ENCODE measurements around the gene CENPP. TPM values are rescaled to one million over a fixed set of nuclear protein-coding genes. Genes with fewer than 3 reads are reported as not detected.

CENPP gene
- total and polyA plus RNA-seq, 4 donors: 0.62 to 8.7 (median 1.3) TPM

DNA sequence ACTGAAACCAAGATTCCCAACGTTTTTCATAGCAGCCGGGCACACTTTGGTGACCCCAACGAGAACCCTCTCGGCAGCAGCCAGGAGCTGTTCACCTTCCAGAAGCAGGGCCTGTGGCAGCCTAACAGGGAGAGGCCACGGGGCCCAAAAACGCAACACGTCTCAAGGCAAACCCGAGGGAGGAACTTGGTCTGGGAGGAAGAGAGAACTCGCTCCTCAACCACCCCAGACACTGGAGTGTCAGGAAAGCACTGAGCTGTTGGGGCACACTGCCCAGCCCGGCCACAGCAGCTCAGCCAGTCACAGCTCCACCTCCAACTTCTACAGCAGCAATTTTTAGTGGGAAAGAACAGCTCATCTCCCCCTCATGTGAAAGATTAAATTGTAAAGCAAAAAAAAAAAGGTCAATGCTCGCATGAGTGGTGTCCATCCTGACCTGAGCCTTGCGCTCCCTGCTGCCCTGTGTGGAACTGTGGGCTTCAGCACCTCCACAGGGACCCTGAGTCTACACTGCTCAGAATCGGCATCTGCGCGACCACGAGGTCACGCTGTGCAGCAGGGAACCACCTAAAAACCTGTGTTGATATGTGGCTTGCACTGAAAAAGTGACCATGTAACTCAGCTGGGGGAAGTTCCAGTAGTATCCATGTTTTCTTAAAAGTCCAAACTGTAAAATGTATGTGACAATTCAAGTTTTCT is 289.2 kb downstream of the CENPP start:
- Histone ChIP-seq H3K27me3 (ENCODE audit: control insufficient read depth in 4 of 4, insufficient read depth in 4 of 4, low read length in 3 of 4) (no peaks in the 10 kb centered on the region), H3K4me3 (ENCODE audit: low read depth in 1 of 3, low read length in 3 of 3) (no peak overlapping the region), H3K9me3 (ENCODE audit: control insufficient read depth in 4 of 4, low read length in 3 of 4) (no peaks in the 10 kb centered on the region), H3K36me3 (ENCODE audit: control insufficient read depth in 4 of 4, insufficient read depth in 3 of 4, low read depth in 1 of 4, low read length in 3 of 4) (peaks cover 3 to 8% (median 4%) of the 10 kb centered on the region in 4 donors), H3K27ac (ENCODE audit: low read depth in 1 of 2, low read length in 2 of 2) (no peak overlapping the region), H3K4me1 (ENCODE audit: control insufficient read depth in 4 of 4, insufficient read depth in 4 of 4, low read length in 3 of 4) (peaks cover 5 to 37% (median 31%) of the 10 kb centered on the region in 4 donors), H3K9ac (ENCODE audit: low read depth in 1 of 2, low read length in 2 of 2) (no peak overlapping the region)
- whole genome bisulfite sequencing: 89% methylated on average over 17 of the region's 17 CpGs
- TF ChIP-seq GABPA (IDR thresholded peaks at IDR 0.05 in 1 of 2, conservative IDR thresholded peaks at IDR 0.05 in 1 of 2) (no peak), FOXA1 (IDR thresholded peaks at IDR 0.05) (no peak), MAX (IDR thresholded peaks at IDR 0.05) (no peak), CTCF (IDR thresholded peaks at IDR 0.05; ENCODE audit: low read depth, low read length, missing input control) (no peak), SP1 (IDR thresholded peaks at IDR 0.05) (no peak), FOXA2 (IDR thresholded peaks at IDR 0.05) (no peak), NR2F2 (IDR thresholded peaks at IDR 0.05) (no peak), HNF4A (conservative IDR thresholded peaks at IDR 0.05) (no peak), JUND (IDR thresholded peaks at IDR 0.05) (no peak), YY1 (IDR thresholded peaks at IDR 0.05) (no peak), TAF1 (conservative IDR thresholded peaks at IDR 0.05) (no peak), RAD21 (IDR thresholded peaks at IDR 0.05) (no peak), RXRA (IDR thresholded peaks at IDR 0.05) (no peak), HNF4G (IDR thresholded peaks at IDR 0.05) (no peak), ZBTB33 (IDR thresholded peaks at IDR 0.05) (no peak)
- TF ChIP-seq, protein P1, sequence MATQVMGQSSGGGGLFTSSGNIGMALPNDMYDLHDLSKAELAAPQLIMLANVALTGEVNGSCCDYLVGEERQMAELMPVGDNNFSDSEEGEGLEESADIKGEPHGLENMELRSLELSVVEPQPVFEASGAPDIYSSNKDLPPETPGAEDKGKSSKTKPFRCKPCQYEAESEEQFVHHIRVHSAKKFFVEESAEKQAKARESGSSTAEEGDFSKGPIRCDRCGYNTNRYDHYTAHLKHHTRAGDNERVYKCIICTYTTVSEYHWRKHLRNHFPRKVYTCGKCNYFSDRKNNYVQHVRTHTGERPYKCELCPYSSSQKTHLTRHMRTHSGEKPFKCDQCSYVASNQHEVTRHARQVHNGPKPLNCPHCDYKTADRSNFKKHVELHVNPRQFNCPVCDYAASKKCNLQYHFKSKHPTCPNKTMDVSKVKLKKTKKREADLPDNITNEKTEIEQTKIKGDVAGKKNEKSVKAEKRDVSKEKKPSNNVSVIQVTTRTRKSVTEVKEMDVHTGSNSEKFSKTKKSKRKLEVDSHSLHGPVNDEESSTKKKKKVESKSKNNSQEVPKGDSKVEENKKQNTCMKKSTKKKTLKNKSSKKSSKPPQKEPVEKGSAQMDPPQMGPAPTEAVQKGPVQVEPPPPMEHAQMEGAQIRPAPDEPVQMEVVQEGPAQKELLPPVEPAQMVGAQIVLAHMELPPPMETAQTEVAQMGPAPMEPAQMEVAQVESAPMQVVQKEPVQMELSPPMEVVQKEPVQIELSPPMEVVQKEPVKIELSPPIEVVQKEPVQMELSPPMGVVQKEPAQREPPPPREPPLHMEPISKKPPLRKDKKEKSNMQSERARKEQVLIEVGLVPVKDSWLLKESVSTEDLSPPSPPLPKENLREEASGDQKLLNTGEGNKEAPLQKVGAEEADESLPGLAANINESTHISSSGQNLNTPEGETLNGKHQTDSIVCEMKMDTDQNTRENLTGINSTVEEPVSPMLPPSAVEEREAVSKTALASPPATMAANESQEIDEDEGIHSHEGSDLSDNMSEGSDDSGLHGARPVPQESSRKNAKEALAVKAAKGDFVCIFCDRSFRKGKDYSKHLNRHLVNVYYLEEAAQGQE (IDR thresholded peaks at IDR 0.05): no peak
- TF ChIP-seq, protein P2, sequence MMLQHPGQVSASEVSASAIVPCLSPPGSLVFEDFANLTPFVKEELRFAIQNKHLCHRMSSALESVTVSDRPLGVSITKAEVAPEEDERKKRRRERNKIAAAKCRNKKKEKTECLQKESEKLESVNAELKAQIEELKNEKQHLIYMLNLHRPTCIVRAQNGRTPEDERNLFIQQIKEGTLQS (IDR thresholded peaks at IDR 0.05): no peak
- no peak for DNase-seq (ENCODE audit: low spot score)
